ENCODE results near the gene ERMARD.

ERMARD gene

GRCh38 chr6:169782966-169783365 lies 31.5 kb downstream of the ERMARD start:
- Histone ChIP-seq H3K27ac (replicated peaks) (no peak overlapping the region), H3K27me3 (ENCODE audit: insufficient read depth, poor library complexity, severe bottlenecking) (no peaks in the 10 kb centered on the region), H3K4me3 (replicated peaks; ENCODE audit: insufficient read depth, low read length) (no peak overlapping the region)
- DNase-seq (ENCODE audit: low read depth in 1 of 2, low spot score in 1 of 2), result no peak
- no peak for TF ChIP-seq REST (IDR thresholded peaks at IDR 0.05; ENCODE audit: insufficient replicate concordance, low read depth)

- no peak for DNase-seq (ENCODE audit: low read depth in 1 of 2, low spot score in 1 of 2)
- H3K4me3 ChIP-seq (replicated peaks; ENCODE audit: insufficient read depth, low read length), result no peak overlapping the region
- H3K27ac ChIP-seq (replicated peaks), result no peak overlapping the region
- H3K27me3 ChIP-seq (ENCODE audit: insufficient read depth, poor library complexity, severe bottlenecking), result no peaks in the 10 kb centered on the region
- TF ChIP-seq GABPA (IDR thresholded peaks at IDR 0.05; ENCODE audit: low read depth) (no peak), POLR2AphosphoS5 (IDR thresholded peaks at IDR 0.05; ENCODE audit: low read depth) (no peak), CTCF (IDR thresholded peaks at IDR 0.05; ENCODE audit: insufficient read depth, low read length) (no peak), SPI1 (IDR thresholded peaks at IDR 0.05; ENCODE audit: borderline replicate concordance, low read depth) (no peak), REST (IDR thresholded peaks at IDR 0.05; ENCODE audit: insufficient replicate concordance, low read depth) (no peak)
Measured at GRCh38 chr6:169783401-169783800, 32.0 kb downstream of the ERMARD start.

- H3K27ac ChIP-seq (replicated peaks), result no peak overlapping the region
- no peak for DNase-seq (ENCODE audit: low read depth in 1 of 2, low spot score in 1 of 2)
- H3K4me3 ChIP-seq (replicated peaks; ENCODE audit: insufficient read depth, low read length), result no peak overlapping the region
- peaks cover under 1% of the 10 kb centered on the region for H3K27me3 ChIP-seq (ENCODE audit: insufficient read depth, poor library complexity, severe bottlenecking)
- TF ChIP-seq SPI1 (IDR thresholded peaks at IDR 0.05; ENCODE audit: borderline replicate concordance, low read depth) (no peak), GABPA (IDR thresholded peaks at IDR 0.05; ENCODE audit: low read depth) (no peak), REST (IDR thresholded peaks at IDR 0.05; ENCODE audit: insufficient replicate concordance, low read depth) (no peak), CTCF (IDR thresholded peaks at IDR 0.05; ENCODE audit: insufficient read depth, low read length) (no peak), POLR2AphosphoS5 (IDR thresholded peaks at IDR 0.05; ENCODE audit: low read depth) (no peak)
Measured at GRCh38 chr6:169783971-169784820, 32.8 kb downstream of the ERMARD start.
